GM18502 (cell line): ENCODE data around the gene ANK2.
A peak's percentile ranks its signal among the peaks of the same experiment; 100 is the strongest.
"Not testable (repeated sequence)": the region's sequence is repeated elsewhere in the genome, so short reads cannot be mapped to it uniquely, and the experiment has no call there.

ENCODE experiments used
- ATAC-seq: cut with Tn5 transposase; IDR thresholded peaks from one replicate; pipeline ENCODE4 v1.9.1; 2021; ENCODE audit warnings: mild to moderate bottlenecking; ENCODE audit not compliant: unreplicated experiment, poor library complexity

The ANK2 gene

DNA sequence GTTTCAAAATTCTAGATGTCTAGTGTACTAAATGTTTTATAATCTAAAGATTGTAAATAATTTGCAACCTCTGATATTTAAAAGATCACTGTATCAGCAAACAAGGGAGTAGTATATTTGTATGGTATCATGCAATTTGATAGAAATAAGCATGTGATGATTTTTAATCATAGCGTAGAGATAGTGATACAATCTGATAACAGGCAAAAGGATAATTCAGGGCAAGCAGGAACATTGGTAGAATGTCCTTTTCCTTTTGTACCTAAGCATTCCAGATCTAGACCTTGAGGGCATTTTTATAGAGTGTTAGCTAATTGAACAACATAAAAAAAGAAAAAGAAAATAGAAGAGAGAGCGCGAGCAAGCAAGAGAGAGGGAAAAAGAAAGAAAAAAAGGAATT is 1.4 kb downstream of the ANK2 start:
- ATAC-seq: no peak

DNA sequence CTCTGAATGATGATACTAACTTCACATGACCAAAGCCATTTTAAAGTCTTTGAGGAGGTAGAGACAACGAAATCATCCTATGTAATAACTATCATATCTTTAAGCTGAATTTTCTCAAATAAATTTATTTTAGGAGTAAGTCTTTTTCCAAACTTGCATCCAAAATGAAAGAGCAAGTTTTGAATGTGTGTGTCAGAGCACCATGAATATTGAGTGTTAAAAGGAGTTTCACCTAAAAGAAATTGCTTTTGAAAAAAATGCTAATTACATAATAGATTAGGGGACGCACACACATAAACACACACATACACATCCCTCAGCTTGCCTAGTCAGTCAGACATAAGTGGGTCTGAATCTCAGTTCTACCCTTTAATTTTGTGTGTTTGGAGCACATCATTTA is 1.9 kb downstream of the ANK2 start:
- no peak for ATAC-seq

DNA sequence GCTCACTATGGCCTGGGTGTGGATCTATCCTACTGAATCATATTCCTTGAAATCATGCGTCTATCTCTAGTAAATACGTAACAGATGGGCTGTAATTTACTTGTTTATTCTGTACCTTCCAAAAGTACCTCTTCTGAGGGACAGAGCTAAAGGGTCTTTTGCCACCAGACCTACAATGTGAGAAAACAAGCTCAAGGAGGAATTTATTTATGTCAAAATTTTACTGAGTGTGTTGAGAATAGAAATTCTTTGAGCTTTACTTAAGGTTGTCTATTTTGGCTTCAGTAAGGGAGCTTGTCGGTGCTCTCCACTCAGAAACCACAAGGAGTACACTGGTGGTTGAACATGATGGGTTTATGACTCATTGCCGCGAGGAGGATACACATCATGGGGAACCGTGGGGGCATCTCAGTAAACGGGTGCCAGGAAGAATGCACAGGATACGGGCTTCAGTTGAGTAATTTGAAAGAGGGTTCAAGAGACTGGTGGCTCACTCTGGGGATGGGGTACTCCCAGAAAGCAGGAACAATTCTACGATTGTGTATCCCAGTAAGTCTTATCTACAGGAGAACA is 3.0 kb downstream of the ANK2 start:
- peak; percentile 75 for ATAC-seq

DNA sequence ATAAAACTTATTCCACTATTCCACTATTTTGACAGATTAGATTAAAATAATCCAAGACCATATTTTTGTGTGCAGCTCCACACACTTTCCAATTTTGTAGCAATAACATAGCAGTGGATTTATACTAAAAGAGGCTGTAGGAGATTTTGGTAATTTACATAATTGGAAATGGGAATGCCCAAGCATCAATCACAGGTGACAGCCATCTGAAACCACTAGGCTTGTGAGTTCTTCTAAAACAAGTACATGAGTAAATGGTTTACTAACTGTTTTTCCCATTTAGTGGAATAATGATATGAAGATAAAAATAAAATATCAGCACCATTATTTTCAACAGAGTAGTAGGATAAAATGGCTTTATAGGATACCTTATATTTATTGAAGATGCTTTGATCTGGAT is 4.4 kb downstream of the ANK2 start:
- ATAC-seq: no peak

DNA sequence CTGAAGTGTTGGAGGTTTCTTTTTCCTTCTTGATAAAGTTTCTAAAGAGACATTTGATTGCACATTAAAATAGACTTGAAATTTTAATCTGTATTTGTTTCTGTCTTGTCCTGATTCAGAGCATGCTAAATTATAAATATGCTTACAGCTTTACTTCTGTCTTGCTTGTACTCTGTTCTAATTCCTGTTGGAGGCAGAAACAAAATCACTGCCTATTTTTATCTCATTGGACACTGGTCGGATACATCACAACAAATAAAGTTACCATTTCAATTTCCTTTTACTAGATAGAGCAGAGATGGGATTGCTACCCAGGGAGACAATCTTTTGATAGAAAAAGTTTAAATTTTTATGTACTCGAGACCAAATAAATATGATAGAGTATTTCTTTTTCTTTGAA is 6.9 kb downstream of the ANK2 start:
- no peak for ATAC-seq

DNA sequence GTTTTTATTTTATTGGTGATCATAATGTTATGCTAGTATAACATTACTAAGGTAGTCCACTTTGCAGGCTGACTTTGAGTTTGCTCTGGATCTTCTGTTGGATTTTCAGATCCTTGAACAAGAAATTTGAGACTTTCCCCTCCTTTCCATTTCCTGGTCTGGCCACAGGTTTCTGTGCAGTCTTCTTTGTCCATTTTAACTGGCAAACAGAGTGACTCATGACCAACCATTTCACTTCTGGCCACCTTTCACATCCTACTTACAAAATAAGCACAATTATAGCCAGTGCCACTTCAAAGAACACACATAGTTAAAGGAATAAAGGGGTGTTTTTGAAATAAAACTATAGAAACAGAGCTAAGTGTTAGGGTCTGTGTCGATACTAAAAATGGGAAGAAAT is 8.4 kb downstream of the ANK2 start:
- ATAC-seq: no peak

DNA sequence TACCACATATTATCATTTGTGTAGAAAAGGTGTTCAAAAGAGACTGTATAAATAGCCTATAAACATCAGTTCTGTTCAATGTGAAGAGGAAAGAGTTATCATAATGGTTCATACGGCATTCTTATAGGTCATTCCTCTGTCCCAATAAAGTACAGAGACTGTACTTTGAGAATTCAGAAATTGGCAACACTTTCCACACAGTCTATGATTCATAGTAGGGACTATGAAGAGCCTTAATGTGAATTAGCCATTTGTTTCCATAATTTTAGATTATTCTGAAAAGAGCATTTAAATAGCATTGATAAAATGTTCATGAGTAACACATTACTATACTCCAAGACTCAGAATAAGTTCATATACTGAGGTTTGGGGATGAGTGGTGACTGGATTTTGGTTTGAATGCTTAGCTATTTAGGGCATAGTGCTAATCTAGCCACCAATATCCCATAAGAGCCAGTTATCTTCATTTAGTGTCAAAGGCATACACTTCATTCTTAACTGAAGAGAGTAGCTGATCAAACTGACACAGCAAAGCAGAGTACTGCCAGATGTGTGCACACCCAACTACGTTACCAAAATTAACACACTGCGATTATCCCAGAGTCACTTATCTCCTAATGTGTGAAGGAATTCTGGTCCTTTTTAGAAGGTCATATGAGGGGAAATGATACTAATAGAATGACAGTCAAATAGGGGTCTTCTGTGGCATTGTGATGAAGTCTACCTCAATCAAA is 10.2 kb downstream of the ANK2 start:
- ATAC-seq: no peak

DNA sequence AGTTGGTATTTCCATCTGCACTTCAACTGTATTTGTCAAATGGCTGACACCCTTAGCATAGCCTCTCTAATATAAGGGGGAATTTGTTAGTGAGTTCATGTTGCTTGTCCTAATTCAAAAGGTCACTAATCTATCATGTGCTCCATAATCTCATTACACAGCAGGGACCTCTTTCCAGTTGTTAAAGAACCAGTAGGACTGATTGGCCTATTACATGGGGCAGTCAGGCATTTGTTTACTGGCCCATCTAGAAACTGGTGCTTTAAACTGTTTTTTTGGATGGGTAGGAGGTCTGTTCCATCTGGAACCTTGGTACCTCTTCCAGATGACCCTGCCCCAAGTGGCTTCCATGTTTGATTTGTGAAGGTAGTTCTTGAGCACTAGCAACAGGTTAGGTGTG is 11.4 kb downstream of the ANK2 start:
- no peak for ATAC-seq

DNA sequence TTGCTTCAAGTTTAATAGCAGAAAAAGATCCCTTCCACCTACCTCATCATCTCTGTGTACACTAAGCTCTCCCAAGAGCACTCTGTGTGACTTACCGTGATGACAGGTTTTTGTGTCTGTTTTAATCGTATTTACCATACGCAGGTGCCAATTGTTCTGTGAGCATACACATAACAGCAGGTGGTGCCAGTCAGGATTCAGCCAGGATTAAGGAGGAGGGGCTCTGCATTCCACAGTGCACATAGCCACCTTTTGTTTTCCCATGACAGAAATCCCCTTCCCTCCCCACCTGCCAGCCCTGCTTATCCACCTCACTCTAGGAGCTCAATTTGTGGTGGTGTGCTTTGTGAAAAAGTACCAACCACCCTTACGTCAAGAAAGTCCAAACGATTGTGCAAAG is 14.8 kb downstream of the ANK2 start:
- no peak for ATAC-seq

DNA sequence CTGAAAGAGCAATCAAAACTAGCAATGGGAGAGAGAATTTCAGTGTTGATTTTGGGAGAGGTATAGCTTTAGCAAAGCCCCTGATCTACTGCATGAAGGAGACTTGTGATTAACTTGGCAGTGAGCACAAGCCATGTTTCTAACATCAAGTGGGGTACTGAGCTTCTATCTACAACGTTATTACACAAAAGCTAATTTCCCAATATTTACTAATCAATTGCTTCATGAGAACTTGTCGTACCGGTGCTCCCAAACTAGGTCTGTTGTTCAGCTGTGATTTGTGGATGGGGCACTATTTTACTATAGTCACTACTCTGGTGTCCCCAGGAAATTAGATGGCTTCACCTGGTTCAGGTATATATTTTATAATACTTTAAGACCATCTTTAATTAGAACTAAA is 16.2 kb downstream of the ANK2 start:
- no peak for ATAC-seq

DNA sequence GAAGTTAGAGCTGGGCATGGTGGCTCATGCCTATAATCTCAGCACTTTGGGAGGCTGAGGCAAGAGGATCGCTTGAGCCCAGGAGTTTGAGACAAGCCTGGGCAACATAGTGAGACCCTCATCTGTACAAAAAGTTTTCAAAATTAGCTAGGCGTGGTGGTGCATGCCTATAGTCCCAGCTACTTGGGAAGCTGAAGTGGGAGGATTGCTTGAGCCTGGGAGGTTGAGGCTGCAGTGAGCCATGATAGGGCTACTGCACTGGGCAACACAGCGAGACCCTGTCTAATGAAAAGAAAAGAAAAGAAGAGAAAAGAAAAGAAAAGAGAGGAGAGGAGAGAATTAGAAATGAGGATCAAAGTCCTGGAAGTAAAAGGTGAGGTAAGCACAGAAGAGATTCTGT is 19.3 kb downstream of the ANK2 start:
- not testable (repeated sequence) for ATAC-seq

DNA sequence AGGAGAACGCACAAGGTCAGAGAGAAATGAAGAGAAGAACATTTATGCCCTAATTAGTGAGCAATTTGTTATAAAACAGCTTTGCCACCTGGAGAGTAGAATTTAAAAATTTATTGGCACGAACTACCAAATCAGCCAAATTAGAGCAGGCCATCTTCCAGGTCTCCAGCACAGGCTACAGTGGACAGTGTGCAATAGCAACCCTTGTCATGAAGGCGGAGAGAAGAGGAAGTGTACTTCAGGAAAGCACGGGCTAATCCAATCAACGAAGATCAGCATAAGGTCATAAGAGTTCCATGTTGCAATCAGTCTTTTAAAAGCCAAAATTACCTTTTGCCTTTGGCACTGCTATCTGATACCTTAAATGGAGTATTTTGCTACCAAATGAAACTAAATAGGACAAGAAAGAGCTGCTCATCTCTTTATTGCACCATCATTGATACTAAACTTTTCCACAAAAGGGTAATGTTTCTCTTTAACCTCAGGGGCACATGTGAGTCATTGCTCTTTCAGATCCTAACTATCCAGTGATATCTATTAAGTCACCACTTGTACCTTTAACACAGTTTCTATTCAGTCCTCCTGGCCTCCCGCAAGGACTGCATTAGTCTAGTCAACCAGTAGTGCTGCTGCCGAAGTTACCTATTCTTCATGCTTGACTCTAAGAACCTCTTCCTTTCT is 19.9 kb downstream of the ANK2 start:
- no peak for ATAC-seq

DNA sequence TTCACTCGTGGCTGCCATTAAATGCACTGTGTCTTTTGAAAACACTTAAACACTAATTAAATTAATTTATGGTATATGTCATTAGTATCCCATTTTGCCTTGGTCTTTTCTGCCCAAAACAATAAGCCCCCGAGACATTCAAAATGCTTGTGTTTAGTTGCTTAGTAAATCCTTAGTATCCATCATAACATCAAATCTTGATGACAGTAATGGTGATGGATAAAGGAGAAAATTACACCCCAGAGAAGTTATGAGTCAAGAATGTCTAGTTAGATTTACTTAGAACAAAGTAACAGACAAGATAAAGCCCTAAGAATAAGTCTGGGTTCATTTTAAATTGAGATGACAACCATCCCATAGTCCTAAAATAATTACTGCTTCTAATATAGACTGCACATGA is 21.3 kb downstream of the ANK2 start:
- no peak for ATAC-seq

DNA sequence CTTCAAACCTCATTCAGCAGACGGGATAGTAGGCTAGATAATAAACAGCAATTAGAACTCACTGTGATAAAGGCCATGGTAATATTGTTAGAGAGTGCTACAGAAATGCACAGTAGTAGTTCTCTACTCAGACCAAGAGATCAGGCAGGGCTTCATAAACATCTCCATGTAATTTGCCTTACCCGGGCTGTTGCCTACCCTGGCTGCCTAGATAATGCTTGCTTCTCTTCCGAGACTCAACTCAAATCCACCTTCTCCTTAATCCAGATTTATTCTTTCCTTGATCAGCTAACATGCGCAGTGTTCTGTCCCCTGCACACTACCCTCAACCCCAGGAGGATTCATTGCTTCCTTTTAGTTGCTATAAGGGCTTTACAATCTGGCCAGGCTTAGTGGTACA is 21.8 kb downstream of the ANK2 start:
- no peak for ATAC-seq

DNA sequence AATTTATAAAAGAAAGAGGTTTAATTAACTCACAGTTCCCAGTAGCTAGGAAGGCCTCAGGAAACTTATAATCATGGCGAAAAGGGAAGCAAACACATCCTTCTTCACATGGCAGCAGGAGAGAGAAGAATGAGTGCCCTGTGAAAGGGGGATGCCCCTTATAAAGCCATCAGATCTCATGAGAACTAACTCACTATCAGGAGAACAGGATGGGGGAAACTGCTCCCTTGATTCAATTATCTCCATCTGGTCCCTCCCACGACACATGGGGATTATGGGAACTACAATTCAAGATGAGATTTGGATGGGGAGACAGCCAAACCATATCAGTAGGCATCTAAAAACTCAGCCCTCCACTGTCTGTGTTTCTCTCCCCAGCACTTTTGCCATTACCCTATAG is 22.4 kb downstream of the ANK2 start:
- no peak for ATAC-seq

DNA sequence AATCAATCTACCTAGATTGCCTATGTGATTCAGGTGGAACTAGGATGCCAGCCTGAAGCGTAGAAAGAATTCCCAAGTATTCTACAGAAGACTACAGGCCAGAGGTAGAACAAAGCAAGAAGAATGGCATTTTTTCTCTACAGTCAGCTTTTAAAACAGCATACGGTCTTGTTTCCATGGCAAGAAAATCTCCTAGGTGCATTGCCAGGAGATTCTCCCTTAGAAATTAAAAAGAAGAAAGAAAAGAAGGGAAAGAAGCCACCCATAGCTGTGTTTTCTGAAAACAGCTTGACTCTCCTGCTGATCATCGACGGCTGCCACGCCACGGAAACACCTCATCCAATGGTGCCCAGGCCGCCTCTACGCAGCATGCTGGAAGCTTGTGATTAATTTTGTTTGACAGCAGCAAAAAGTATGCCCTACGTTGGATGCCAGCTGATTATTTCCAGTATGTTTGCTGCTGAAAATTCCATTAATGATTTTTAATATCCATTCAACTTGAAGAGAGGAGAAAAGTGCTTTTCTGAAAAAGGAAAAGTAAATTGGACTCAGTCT is 24.1 kb downstream of the ANK2 start:
- no peak for ATAC-seq

DNA sequence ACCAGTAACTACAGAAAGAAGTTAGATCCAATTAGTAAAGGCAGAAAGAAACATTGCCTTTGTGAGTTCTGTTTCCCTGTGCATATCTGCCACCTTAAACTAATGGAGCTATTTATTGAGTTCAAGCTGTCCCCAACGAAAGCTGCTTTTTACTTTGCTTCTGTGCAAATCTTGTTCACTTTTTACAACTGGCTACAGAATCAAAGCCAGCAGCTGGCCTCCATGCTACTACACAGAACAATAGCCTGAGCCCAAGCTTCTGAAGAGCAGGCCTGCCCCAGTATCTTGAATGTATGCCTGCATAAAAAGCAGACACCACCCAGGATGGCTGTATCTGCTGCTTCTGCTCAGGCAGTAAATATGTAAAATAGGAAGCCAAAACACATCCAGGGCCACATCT is 28.1 kb downstream of the ANK2 start:
- ATAC-seq: no peak

DNA sequence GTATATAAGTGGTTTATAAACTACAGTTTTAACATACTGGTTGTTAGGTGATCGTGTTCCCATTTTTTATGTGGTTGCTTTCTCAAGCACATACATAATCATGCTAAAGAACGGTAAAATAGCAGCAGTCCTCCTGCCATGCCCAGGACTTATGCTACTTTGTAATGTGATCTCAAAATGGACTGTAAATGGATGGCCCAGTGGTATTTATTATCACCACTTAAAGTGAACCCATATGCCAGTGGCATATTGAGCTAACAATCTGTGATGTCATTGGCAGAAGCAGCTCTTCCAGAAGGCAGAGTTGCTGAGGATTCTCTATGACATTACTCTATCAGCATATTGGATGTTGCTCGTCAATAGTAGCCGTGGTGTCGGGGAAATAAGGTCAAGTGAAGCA is 28.6 kb downstream of the ANK2 start:
- ATAC-seq: no peak

DNA sequence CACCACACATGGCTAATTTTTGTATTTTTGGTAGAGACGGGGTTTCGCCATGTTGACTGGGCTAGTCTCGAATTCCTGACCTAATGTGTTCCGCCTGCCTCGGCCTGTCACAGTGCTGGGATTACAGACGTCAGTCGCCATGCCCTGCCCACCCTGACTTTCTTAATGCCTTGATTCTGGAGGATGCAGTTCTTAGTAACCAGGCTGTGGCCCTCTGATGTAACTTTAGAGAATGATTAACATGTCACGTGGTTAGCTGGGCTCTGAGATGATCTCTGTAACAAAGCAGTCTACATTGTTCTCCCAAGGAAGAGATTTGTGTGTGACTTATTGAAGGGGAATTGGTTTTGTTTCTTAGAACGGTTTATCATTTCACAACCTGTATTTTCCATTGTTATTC is 30.6 kb downstream of the ANK2 start:
- ATAC-seq: no peak

DNA sequence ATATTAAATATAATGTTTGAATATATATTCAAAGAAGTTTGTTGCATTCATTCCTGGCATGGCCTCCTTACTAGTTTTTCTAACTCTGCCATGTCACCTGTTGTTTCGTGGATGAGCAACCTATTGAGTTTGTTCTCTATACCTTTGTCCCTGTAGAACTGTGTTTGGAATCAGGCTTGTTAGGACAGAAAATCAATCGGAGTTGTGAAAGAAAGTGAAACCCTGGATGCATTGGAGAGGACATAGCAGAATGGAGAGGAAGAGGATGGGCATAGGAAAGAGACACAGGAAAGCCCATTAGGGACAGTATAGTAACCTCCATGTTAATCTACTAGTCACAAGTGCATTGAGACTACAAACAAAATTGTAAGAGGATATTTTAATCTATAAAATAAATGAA is 31.2 kb downstream of the ANK2 start:
- no peak for ATAC-seq

DNA sequence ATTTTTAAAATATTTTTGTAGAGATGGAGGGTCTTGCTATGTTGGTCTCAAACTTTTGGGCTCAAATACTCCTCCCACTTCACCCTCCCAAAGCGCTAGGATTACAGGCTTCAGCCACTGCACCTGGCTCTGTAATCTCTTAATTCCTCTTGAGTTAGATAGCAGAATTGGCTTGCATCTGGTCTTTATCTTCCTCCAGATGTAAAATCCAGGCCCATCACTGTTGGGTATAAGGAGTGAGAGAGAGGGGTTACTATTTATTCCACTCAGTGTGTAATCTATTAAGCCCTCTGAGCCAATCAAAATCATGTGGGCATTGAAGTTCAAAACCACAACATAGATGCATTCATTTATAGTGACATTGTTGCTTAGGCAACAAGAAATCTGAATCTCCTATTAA is 33.9 kb downstream of the ANK2 start:
- no peak for ATAC-seq
